GM19395 (cell line): Measurements from ENCODE around the gene CA9.

Source experiments
- ATAC-seq: cut with Tn5 transposase; IDR thresholded peaks from one replicate; pipeline ENCODE4 v1.9.1; 2021; ENCODE audit warnings: mild to moderate bottlenecking, moderate library complexity; ENCODE audit not compliant: unreplicated experiment

Gene CA9

GRCh38 chr9:35690614-35691333 lies 17.0 kb downstream of the CA9 start:
- no peak for ATAC-seq

GRCh38 chr9:35691334-35691650 lies 17.6 kb downstream of the CA9 start:
- no peak for ATAC-seq

GRCh38 chr9:35691757-35692301 lies 18.1 kb downstream of the CA9 start:
- no peak for ATAC-seq

GRCh38 chr9:35695943-35696401 lies 22.2 kb downstream of the CA9 start:
- no peak for ATAC-seq

- peak; percentile 79 for ATAC-seq
Measured at GRCh38 chr9:35696520-35697215, 22.9 kb downstream of the CA9 start.

- ATAC-seq = no peak
Measured at GRCh38 chr9:35697486-35697885, 23.8 kb downstream of the CA9 start.

- no peak for ATAC-seq
Measured at GRCh38 chr9:35698231-35698630, 24.5 kb downstream of the CA9 start.

GRCh38 chr9:35700031-35700430 lies 26.3 kb downstream of the CA9 start:
- ATAC-seq = no peak

GRCh38 chr9:35700942-35701341 lies 27.2 kb downstream of the CA9 start:
- ATAC-seq = no peak

GRCh38 chr9:35702696-35703095 lies 29.0 kb downstream of the CA9 start:
- ATAC-seq = no peak

- no peak for ATAC-seq
Measured at GRCh38 chr9:35703906-35704672, 30.4 kb downstream of the CA9 start.

GRCh38 chr9:35705372-35705771 lies 31.6 kb downstream of the CA9 start:
- no peak for ATAC-seq

GRCh38 chr9:35705836-35706430 lies 32.2 kb downstream of the CA9 start:
- no peak for ATAC-seq

GRCh38 chr9:35706951-35707350 lies 33.2 kb downstream of the CA9 start:
- no peak for ATAC-seq

GRCh38 chr9:35708146-35708545 lies 34.4 kb downstream of the CA9 start:
- no peak for ATAC-seq

GRCh38 chr9:35710818-35711500 lies 37.2 kb downstream of the CA9 start:
- ATAC-seq = no peak

- no peak for ATAC-seq
Measured at GRCh38 chr9:35711501-35712428, 38.0 kb downstream of the CA9 start.

GRCh38 chr9:35712762-35713400 lies 39.2 kb downstream of the CA9 start:
- ATAC-seq = no peak

GRCh38 chr9:35713578-35713977 lies 39.9 kb downstream of the CA9 start:
- no peak for ATAC-seq
